HFF-Myc (cell line): ENCODE data around the gene TNIK.
A peak's percentile ranks its signal among the peaks of the same experiment; 100 is the strongest.

Experiments used
- DNase-seq: peaks from one replicate; pipeline ENCODE4 v3.0.0-alpha.2; 2011; ENCODE audit warnings: low read depth; ENCODE audit errors: extremely low read depth
- H3K4me3 ChIP-seq: replicated peaks from 2 replicates; pipeline ENCODE4 v1.5.1; 2011; ENCODE audit warnings: low read depth, mild to moderate bottlenecking, control low read depth, low read length
- CTCF ChIP-seq: IDR thresholded peaks from 2 replicates; pipeline ENCODE4 v1.5.1; 2012; ENCODE audit warnings: mild to moderate bottlenecking, low read depth, low read length, control low read depth; ENCODE audit errors: missing control alignments

Gene TNIK

GRCh38 chr3:171165983-171166382 is 294.2 kb downstream of the TNIK start:
- no peak for DNase-seq
- H3K4me3 ChIP-seq, result no peak overlapping the region
- TF ChIP-seq CTCF, result no peak

- no peak overlapping the region for H3K4me3 ChIP-seq
- no peak for TF ChIP-seq CTCF
- no peak for DNase-seq
Measured at GRCh38 chr3:171165499-171165921, 294.7 kb downstream of the TNIK start.

GRCh38 chr3:171164067-171164465 is 296.1 kb downstream of the TNIK start:
- no peak overlapping the region for H3K4me3 ChIP-seq
- DNase-seq, result no peak
- TF ChIP-seq CTCF, result no peak

GRCh38 chr3:171163101-171164066 is 296.8 kb downstream of the TNIK start:
- DNase-seq, result no peak
- TF ChIP-seq CTCF, result peak; percentile 48
- H3K4me3 ChIP-seq, result no peak overlapping the region

GRCh38 chr3:171160325-171160724 is 299.9 kb downstream of the TNIK start:
- TF ChIP-seq CTCF, result no peak
- DNase-seq, result no peak

GRCh38 chr3:171159822-171160157 is 300.4 kb downstream of the TNIK start:
- no peak for TF ChIP-seq CTCF

More at GRCh38 chr3:171160325-171160724, 299.9 kb downstream of the TNIK start:
- H3K4me3 ChIP-seq, result no peak overlapping the region

More at GRCh38 chr3:171159822-171160157, 300.4 kb downstream of the TNIK start:
- no peak for DNase-seq
- H3K4me3 ChIP-seq, result no peak overlapping the region
